ENCODE data around the gene RAD52. TPM values are rescaled to one million over a fixed set of nuclear protein-coding genes. Genes with fewer than 3 reads are reported as not detected.

Gene RAD52
- total RNA-seq, 2 experiments from 2014 or later = 15.6 to 17.9 TPM

Other genes starting within 250 kb of the RAD52 start
- gene WNK1, start 197.1 kb downstream of the RAD52 start, total RNA-seq = 100 to 1,000 TPM; 112 to 134 TPM
- 10 to 100 TPM; 17.4 to 20.7 TPM for gene ERC1, start 41.5 kb upstream of the RAD52 start, total RNA-seq